Smooth muscle cell (in vitro differentiated cells): ENCODE results near the gene SCARB2. TPM values are rescaled to one million over a fixed set of nuclear protein-coding genes. Genes with fewer than 3 reads are reported as not detected.

Experiments used
- DNase-seq: peaks from one replicate; lab custom pipeline; 2025; ENCODE audit not compliant: unreplicated experiment; lab: John Stamatoyannopoulos, UW
- H2AFZ ChIP-seq: fragments of 200-600 bp; sonication (generic); 2 replicates; pipeline ENCODE4 v1.6.0; 2016; ENCODE audit warnings: antibody characterized with exemption, low read depth, mild to moderate bottlenecking
- H3F3A ChIP-seq: fragments of 200-600 bp; sonication (generic); 2 replicates; pipeline ENCODE4 v1.6.0; 2017; ENCODE audit warnings: antibody characterized with exemption, low read depth
- H3K27ac ChIP-seq: fragments of 200-600 bp; sonication (generic); 2 replicates; pipeline ENCODE4 v1.5.1; 2016; ENCODE audit warnings: low read depth, mild to moderate bottlenecking
- H3K27me3 ChIP-seq: fragments of 200-600 bp; sonication (generic); 2 replicates; pipeline ENCODE4 v1.6.1; 2016; ENCODE audit warnings: low read depth, mild to moderate bottlenecking
- H3K36me3 ChIP-seq: fragments of 200-600 bp; sonication (generic); 2 replicates; pipeline ENCODE4 v1.5.1; 2016; ENCODE audit warnings: low read depth
- H3K4me1 ChIP-seq: fragments of 200-600 bp; sonication (generic); 2 replicates; pipeline ENCODE4 v1.5.1; 2016; ENCODE audit warnings: low read depth
- H3K4me2 ChIP-seq: fragments of 200-600 bp; sonication (generic); 2 replicates; pipeline ENCODE4 v1.6.0; 2016; ENCODE audit warnings: mild to moderate bottlenecking
- H3K4me3 ChIP-seq: fragments of 200-600 bp; sonication (generic); 2 replicates; pipeline ENCODE4 v1.5.1; 2016; ENCODE audit warnings: mild to moderate bottlenecking
- H3K79me2 ChIP-seq: fragments of 200-600 bp; sonication (generic); 2 replicates; pipeline ENCODE4 v1.6.0; 2016; ENCODE audit warnings: low read depth, mild to moderate bottlenecking
- H3K9ac ChIP-seq: fragments of 200-600 bp; sonication (generic); 2 replicates; pipeline ENCODE4 v1.6.0; 2016; ENCODE audit warnings: low read depth
- H3K9me3 ChIP-seq: fragments of 200-600 bp; sonication (generic); replicated peaks from 2 replicates; pipeline ENCODE4 v1.5.1; 2016; ENCODE audit warnings: low read depth
- H4K20me1 ChIP-seq: fragments of 200-600 bp; sonication (generic); 2 replicates; pipeline ENCODE4 v1.6.0; 2016; ENCODE audit warnings: low read depth
- WGBS: methylation state at CpG from one replicate; pipeline ENCODE4 v1.1.7; 2016; ENCODE audit warnings: low lambda C conversion rate; 5-methylcytosine and 5-hydroxymethylcytosine counted together
- polyA plus RNA-seq: library from polyadenylated mRNA; unstranded; fragments of >200 nt; fragmentation: Nextera tagmentation; extraction: Ambion mirVana; gene quantifications from 2 replicates; pipeline ENCODE4 v1.2.1, GENCODE V29; 2016
- total RNA-seq: library from RNA; depleted of rRNA; stranded (reverse); fragments of >200 nt; gene quantifications from 2 replicates; pipeline ENCODE4 v1.2.3, GENCODE V29; 2014
- TF ChIP-seq, protein P1 (sequence below): fragments of 200-600 bp; sonication (generic); IDR thresholded peaks from 2 replicates; pipeline ENCODE4 v1.5.1; 2017; ENCODE audit warnings: borderline replicate concordance, mild to moderate bottlenecking, antibody characterized with exemption; ENCODE audit not compliant: insufficient read depth, poor library complexity, severe bottlenecking

Gene SCARB2
- total RNA-seq = 266 and 270 TPM in 2 replicates
- 160 and 162 TPM in 2 replicates for polyA plus RNA-seq

DNA sequence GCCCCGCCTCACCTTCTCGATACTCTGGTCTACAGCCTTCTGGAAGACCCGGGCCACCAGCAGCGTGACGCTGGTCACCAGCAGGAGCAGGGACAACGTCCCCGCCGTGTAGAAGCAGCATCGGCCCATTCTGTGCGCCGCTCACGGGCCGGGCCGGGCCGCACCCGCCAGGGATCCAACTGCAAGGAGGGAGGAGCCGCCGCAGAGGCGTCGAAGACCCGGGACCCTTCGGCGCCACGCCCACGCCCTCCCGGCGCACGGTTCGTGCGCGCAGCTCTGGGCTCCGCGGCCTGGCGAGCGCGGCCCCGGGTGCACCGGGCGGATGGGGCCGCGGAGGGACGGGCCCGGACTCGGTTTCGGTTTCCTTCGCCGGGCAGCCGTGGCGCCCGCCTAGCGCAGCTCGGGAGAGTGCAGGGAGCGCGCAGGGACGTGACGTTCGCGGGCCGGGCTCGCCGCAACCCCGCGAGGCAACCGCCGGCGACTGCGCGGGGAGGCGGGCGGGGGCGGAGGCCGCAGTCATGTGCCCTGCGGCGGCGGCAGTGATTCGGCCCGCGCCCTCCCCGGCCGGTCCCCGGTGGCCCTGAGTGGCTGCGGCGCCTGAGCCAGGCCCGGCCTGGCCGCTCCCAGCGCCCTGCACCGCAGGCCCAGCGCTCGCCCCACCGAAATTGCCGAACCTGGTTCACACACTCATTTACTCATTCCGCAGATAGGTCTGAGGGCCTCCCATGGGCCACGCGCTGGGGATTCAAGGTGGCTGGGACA lies at the start of gene SCARB2:
Gene SCARB2 (minus strand): TSS at position 410 of the 762 bp plus-strand sequence. CDS start 281 bp downstream, at position 129.
- WGBS = 1% methylated on average over 76 of the region's 94 CpGs
- Histone ChIP-seq H3F3A (peaks cover 6% of the 10 kb centered on the region), H3K4me1 (peaks cover 40% of the 10 kb centered on the region), H4K20me1 (peaks cover 24% of the 10 kb centered on the region), H3K4me3 (peak within 1 kb of the TSS; percentile 94), H3K27me3 (no peaks in the 10 kb centered on the region), H3K79me2 (peaks cover 59% of the 10 kb centered on the region), H3K9ac (peak within 1 kb of the TSS; percentile 94), H3K4me2 (peak within 1 kb of the TSS; percentile 88), H3K27ac (peak within 1 kb of the TSS; percentile 96), H3K9me3 (no peaks in the 10 kb centered on the region), H3K36me3 (no peaks in the 10 kb centered on the region), H2AFZ (peak within 1 kb of the TSS; percentile 93)
- peak; percentile 87 for DNase-seq
- TF ChIP-seq, protein P1, sequence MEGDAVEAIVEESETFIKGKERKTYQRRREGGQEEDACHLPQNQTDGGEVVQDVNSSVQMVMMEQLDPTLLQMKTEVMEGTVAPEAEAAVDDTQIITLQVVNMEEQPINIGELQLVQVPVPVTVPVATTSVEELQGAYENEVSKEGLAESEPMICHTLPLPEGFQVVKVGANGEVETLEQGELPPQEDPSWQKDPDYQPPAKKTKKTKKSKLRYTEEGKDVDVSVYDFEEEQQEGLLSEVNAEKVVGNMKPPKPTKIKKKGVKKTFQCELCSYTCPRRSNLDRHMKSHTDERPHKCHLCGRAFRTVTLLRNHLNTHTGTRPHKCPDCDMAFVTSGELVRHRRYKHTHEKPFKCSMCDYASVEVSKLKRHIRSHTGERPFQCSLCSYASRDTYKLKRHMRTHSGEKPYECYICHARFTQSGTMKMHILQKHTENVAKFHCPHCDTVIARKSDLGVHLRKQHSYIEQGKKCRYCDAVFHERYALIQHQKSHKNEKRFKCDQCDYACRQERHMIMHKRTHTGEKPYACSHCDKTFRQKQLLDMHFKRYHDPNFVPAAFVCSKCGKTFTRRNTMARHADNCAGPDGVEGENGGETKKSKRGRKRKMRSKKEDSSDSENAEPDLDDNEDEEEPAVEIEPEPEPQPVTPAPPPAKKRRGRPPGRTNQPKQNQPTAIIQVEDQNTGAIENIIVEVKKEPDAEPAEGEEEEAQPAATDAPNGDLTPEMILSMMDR = no peak

DNA sequence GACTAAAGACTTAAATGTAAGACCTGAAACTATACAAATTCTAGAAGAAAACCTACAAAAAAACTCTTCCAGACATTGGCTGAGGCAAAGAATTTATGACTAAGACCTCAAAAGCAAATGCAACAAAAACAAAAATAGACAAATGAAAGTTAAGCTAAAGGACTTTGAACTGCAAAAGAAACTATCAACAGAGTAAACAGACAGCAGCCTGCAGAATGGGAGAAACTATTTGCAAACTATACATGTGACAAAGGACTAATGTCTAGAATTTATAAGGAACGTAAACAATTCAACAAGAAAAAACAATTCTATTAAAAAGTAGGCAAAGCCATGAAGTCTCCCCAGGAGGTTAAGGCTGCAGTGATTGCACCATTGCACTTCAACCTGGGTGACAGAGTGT lies 46.9 kb upstream of the SCARB2 start:
- no peak overlapping the region for H3K4me3 ChIP-seq
- H3K4me1 ChIP-seq = no peaks in the 10 kb centered on the region
- WGBS = 67% methylated on average over 1 of the region's 1 CpG
- H3K9ac ChIP-seq = no peak overlapping the region
- TF ChIP-seq, protein P1 = no peak
- no peak overlapping the region for H3K27ac ChIP-seq
- H2AFZ ChIP-seq = no peak overlapping the region
- H3K36me3 ChIP-seq = no peaks in the 10 kb centered on the region
- no peaks in the 10 kb centered on the region for H3K27me3 ChIP-seq
- H3K79me2 ChIP-seq = no peaks in the 10 kb centered on the region
- H3K9me3 ChIP-seq = no peaks in the 10 kb centered on the region
- DNase-seq = no peak
- H3K4me2 ChIP-seq = no peak overlapping the region
- no peaks in the 10 kb centered on the region for H4K20me1 ChIP-seq
- no peaks in the 10 kb centered on the region for H3F3A ChIP-seq

DNA sequence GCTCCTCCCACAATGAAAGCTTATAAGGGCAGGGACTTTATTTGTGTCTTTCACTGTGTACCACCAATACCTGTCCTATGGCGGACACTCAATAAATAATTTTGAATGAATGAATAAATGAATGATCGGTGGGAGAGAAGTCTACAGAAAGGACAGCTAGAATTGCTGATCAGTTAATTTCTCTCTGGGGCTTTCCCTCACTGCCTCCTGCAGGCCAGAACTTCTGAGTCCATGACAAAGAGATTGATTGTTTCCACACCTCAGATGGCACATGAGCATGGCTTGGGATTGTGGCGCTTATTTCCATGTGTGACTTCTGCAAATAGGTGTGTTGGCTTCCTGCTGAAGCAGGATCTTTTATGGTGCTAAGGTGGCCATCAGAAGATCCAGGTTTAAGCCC lies 44.2 kb upstream of the SCARB2 start:
- H3K9ac ChIP-seq = no peak overlapping the region
- H3K4me2 ChIP-seq = no peak overlapping the region
- H3F3A ChIP-seq = no peaks in the 10 kb centered on the region
- H3K79me2 ChIP-seq = no peaks in the 10 kb centered on the region
- no peaks in the 10 kb centered on the region for H3K4me1 ChIP-seq
- no peaks in the 10 kb centered on the region for H4K20me1 ChIP-seq
- no peak overlapping the region for H3K4me3 ChIP-seq
- H3K9me3 ChIP-seq = no peaks in the 10 kb centered on the region
- no peak for DNase-seq
- H3K36me3 ChIP-seq = no peaks in the 10 kb centered on the region
- 96% methylated on average over 3 of the region's 3 CpGs for WGBS
- H3K27ac ChIP-seq = no peak overlapping the region
- TF ChIP-seq, protein P1 = no peak
- peaks cover 10% of the 10 kb centered on the region for H3K27me3 ChIP-seq
- H2AFZ ChIP-seq = no peak overlapping the region

DNA sequence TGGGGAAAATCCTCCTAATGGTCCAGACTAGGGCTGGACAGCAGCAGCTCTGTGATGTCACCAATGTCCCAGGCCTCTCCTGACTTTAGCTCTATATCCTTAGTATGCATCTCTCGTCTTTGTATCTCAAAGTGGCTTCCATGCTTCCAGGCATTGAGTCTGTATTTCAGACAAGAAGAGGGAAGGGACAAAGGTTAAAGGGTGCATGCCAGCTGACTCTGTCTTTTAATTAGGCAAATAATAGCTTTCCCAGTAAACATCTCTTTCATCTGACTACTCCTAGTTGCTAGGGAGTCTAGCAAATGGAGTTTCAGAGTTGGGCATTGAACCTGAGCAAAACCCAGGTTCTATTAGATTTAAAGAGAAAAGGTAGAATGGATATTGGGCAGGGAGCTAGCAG lies 43.3 kb upstream of the SCARB2 start:
- no peaks in the 10 kb centered on the region for H3K9me3 ChIP-seq
- no peak overlapping the region for H3K4me3 ChIP-seq
- no peaks in the 10 kb centered on the region for H3F3A ChIP-seq
- H3K4me1 ChIP-seq = peaks cover 3% of the 10 kb centered on the region
- DNase-seq = no peak
- no peaks in the 10 kb centered on the region for H3K79me2 ChIP-seq
- H2AFZ ChIP-seq = no peak overlapping the region
- no peaks in the 10 kb centered on the region for H3K36me3 ChIP-seq
- no peak overlapping the region for H3K27ac ChIP-seq
- TF ChIP-seq, protein P1 = no peak
- H4K20me1 ChIP-seq = no peaks in the 10 kb centered on the region
- H3K4me2 ChIP-seq = no peak overlapping the region
- peaks cover 10% of the 10 kb centered on the region for H3K27me3 ChIP-seq
- no peak overlapping the region for H3K9ac ChIP-seq
- 75% methylated on average over 1 of the region's 1 CpG for whole genome bisulfite sequencing
